ENCODE data around the gene CFAP97D1.

GRCh38 chr17:43778337-43779144 is 1.7 kb upstream of the CFAP97D1 start, which contains the start of gene DUSP3:
- TF ChIP-seq CTCF (IDR thresholded peaks at IDR 0.05) (no peak), POLR2A (IDR thresholded peaks at IDR 0.05) (peak; percentile 84 to 90), POLR2AphosphoS5 (IDR thresholded peaks at IDR 0.05) (peak; percentile 83)

Data from gastroesophageal sphincter (tissue), 3 donors.